GM19025 (cell line): ENCODE results near the gene STK32C.
"Not testable (repeated sequence)": the region's sequence is repeated elsewhere in the genome, so short reads cannot be mapped to it uniquely, and the experiment has no call there.

Experiments used
- ATAC-seq: cut with Tn5 transposase; IDR thresholded peaks from one replicate; pipeline ENCODE4 v1.9.1; 2021; ENCODE audit warnings: mild to moderate bottlenecking, low read depth, moderate library complexity; ENCODE audit not compliant: unreplicated experiment

STK32C gene

GRCh38 chr10:132320654-132321469 lies 13.1 kb upstream of the STK32C start:
- no peak for ATAC-seq

- peak; percentile 99 for ATAC-seq
Measured at GRCh38 chr10:132319853-132320653, 12.3 kb upstream of the STK32C start.

GRCh38 chr10:132317477-132317876 lies 9.7 kb upstream of the STK32C start:
- ATAC-seq = not testable (repeated sequence)

DNA sequence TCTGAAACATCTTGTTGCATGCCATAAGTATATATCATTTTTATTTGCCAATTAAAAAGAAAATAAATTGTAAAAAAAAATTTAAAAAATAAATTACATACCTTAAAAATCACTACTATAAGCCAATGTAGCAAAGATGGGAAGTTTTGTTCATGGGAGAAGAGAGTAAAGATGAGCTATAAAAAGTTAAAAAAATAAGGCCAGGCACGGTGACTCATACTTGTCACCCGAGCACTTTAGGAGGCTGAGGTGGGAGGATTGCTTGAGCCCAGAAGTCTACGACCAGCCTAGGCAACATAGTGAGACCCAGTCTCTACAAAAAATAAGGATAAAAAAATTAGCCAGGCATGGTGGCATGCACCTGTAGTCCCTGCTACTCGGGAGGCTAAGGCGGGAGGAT lies 8.4 kb upstream of the STK32C start:
- no peak for ATAC-seq

- not testable (repeated sequence) for ATAC-seq
Measured at GRCh38 chr10:132314881-132315280, 7.1 kb upstream of the STK32C start.

DNA sequence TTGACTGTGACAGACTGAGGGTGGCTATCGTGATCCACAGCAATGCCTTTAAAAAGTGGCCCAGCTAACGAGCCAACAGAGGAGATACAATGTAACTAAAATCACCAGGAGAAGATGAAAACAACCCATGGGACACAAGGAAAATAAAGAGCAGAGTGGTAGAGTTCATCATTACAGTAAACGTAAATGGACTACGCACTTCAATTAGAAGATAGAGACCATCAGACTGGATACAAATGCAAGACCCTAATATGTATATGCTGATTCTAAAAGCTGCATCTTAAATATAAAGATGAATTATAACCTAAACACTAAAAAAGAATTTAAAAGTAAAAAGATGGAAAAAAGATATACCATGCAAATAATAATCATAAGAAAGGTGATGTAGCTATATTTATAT lies 6.6 kb upstream of the STK32C start:
- no peak for ATAC-seq

- ATAC-seq = no peak
Measured at GRCh38 chr10:132313865-132314264, 6.1 kb upstream of the STK32C start.

GRCh38 chr10:132313305-132313704 lies 5.6 kb upstream of the STK32C start:
- no peak for ATAC-seq

DNA sequence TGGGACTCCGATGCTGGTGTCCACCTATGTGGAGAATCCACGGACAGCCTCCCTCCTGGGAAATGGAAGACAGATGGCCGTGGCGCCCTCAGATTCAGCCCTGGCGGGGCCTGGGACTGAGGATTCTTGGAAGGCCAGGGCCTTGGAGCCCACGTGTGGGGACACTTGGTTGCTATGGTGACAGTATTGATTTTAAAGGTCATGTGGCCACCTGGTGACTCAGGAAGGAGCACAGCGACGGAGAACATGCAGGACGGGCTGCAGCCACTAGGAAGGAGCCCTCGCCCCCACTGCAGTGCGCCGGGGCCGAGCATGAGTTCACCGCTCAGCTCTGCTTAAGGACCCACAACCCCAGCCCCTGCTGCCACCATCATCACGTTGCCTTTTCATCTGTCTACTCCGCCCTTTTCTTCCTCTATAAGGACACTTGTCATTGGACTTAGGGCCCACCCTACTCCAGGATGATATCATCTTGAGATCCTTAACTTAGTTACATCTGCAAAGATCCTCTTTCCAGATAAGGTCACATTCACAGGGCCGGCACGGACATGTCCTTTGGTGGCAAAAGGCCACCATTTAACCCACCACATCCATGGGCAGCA lies 3.7 kb upstream of the STK32C start:
- ATAC-seq = no peak

DNA sequence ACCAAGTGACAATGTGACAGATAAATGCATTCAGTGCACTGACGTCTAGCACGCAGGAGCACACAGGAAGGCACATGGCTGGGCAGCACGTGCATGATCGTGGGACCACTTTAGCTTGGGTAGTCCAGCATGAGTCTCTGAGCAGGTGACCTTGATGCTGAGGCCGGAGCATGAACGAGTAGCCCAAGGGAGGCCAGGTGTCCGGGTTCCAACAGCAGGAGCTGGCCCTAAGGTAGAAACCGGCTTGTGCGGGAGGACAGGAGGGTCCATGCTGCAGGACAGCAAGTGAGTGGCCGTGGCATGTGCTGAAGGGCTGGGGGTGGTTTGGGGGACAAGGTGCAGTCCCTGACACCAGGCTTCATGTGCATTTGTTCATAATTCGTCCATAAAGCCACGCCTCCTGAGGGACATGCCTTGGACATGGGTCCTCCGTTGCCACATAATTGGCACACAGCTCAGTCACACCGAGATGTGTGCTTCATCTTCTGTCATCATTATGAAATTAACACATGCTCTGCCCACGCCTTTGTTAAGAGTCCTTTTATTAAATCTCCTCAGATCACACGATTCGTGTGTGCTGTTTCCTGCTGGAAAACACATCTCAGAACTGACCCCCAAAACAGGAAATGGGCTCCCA lies 3.1 kb upstream of the STK32C start:
- ATAC-seq = no peak

DNA sequence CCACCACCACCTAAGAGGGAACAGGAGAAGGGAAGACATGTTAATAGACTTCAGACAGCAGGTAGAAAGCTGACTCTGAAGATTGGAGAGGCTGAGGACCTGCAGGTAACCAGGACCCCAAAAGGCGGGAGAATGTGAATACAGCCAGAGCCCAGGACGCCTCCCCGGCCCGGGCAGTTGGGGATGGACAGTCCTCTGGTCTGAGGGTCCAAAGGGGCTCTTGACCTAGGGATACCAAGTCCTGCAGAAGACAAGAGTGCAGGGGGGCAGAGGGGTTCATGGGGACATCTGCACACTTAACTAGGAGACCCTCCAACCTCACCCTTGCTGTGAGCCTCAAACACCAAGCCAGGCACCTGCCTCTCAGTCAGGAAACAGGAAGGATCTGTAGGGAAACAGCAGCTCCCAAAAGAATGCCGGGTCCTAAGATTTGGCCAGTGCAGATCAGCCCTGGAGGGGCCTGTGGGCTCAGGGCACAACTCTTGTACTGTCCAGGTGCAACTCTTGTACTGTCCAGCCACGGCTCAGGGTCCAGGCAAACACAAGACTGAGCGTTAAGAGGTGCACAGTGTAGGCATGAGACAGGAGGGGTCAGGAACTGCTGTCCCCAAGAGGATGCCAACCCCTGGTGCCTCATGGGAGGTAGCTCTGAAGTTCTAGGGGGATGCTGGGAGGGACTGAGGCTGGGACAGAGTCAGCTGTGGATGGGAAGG lies 2.3 kb upstream of the STK32C start:
- ATAC-seq = no peak

- no peak for ATAC-seq
Measured at GRCh38 chr10:132309471-132309865, 1.7 kb upstream of the STK32C start.

- no peak for ATAC-seq
Measured at GRCh38 chr10:132308587-132309470, 1.1 kb upstream of the STK32C start.

DNA sequence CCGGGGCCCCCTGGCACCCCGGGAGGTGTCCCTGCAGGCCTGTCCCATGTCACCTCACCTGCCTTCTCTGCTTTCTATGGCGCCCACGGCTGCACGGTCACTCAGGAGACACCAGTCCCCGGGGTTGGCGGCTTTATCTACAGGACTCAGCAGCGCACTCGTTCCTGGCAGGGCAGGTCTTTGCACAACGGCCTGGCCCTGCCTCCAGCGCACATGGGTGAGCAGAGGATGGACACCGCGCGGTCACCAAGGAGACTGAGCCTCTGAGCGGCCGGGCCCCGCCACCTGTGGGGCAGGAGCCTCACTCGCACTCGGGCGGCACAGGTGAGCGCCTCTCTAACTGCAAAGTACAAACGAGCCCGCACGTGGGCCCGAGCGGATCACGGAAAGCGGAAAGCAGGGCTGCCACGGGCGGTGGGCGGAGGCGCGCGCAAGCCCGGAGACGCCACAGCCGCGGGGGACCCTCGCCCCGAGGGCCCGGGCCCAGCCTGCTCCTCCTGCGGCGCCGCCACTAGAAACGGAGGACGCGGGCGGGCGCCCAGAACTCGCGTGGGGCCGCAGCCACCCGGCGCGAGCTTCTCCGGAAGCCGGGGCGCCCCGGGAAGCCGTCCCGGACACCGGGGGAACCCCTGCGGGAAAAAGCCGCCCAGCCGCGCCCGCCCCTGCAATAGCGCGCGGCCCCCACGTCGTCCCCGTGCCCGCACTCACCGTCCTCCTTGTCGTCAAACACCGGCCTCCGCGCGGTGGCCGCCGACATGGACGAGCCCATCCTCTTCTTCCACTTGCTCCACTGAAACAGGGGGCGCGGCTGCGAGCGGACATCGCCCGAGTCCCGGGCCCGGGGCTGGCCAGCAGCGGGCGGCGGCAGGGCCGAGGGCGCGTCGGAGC lies 642 bp downstream of the STK32C start:
- ATAC-seq = no peak

- ATAC-seq = no peak
Measured at GRCh38 chr10:132306343-132306685, 1.4 kb downstream of the STK32C start.

DNA sequence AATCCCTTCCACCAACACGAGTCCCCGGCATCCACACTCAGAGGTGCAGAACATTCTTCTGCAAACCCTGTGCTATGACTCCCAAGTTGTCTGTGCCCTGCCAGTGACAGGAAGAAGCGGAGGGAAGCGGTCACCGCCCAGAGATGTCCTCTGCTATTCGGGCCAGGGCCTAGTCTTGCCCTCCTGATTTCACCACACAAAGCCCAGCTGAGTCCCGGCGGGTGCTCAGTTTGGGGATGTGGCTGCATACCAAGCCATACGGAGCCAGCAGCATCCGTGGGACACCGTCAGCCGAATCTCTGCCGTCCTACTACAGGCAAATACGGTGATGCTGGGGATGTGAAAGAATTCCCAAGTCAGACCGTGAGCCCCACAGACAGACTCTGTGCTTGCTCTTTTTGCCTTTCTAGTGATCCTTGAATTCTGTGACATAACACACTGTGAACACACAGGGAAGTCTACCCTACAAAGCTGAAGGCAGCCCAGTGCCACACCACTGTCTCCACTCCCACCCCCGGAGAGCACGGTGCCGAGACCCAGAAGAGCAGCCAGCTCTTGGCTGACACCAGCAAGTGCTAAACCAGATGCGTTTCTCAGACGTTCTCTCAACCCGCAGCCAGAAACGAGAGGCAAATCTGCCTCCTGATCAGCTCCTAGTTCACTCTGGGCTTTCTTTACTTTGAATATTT lies 2.0 kb downstream of the STK32C start:
- no peak for ATAC-seq

GRCh38 chr10:132304756-132305509 lies 2.8 kb downstream of the STK32C start:
- ATAC-seq = no peak
